GM12892 (cell line): ENCODE data around the gene FNDC7.

Experiments
- DNase-seq: peaks from one replicate; pipeline ENCODE4 v3.0.0; 2011; ENCODE audit not compliant: insufficient read length
- FAIRE-seq: peaks from 2 replicates; lab custom pipeline; 2011; peaks lifted over from hg19 to GRCh38; lab: Jason Lieb, UNC
- POLR2A ChIP-seq: IDR thresholded peaks from 2 replicates; pipeline ENCODE4 v1.6.1; 2011; ENCODE audit warnings: low read depth, low read length, control low read depth
- POLR2AphosphoS5 ChIP-seq: IDR thresholded peaks from 2 replicates; pipeline ENCODE4 v1.6.1; 2011; ENCODE audit warnings: low read depth, low read length, control low read depth
- TAF1 ChIP-seq: IDR thresholded peaks from 2 replicates; pipeline ENCODE4 v1.6.1; 2011; ENCODE audit warnings: low read depth, mild to moderate bottlenecking, control low read depth, low read length, borderline replicate concordance

Gene FNDC7

DNA sequence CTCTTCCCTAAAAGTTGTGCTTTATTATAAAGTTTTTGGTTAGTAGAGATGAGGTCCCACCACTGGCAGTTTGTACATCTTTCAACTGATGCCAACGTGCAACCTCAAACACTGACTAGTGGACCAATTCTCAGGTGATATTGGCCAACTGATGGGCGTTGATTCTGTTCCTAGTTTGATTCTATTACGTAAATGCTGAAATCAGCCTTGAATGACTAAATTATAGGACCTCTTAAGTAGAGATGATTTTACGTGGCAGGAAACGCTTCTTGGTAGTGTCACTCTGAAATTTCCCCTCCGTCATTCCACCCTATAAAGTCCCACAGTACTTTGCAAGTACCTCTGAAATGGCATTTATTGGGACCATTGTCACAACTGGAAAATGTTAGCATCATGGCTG, 8.8 kb upstream of the FNDC7 start:
- FAIRE-seq (no peak), DNase-seq (no peak)
- TF ChIP-seq POLR2AphosphoS5 (no peak), POLR2A (no peak), TAF1 (no peak)

DNA sequence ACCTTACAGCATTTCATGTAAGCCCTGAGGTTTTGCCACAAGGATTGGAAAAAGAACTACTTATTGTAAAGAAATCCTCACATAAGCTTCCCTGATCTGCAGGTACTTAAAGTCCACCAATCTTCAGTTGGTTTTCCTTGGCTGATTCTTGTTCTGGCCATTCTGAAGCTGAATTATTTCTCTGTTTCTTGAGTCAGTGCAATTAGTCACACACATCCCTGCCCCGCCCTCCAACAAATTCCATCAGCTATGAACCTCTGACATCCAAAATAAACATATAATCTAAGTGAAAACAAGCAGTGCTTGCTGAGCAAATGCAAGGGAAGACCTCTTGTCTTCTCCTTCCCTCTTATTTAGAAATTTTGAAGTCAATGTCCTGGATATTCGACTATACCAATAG, 8.2 kb upstream of the FNDC7 start:
- TF ChIP-seq TAF1: no peak
- DNase-seq: no peak
- no peak for FAIRE-seq

DNA sequence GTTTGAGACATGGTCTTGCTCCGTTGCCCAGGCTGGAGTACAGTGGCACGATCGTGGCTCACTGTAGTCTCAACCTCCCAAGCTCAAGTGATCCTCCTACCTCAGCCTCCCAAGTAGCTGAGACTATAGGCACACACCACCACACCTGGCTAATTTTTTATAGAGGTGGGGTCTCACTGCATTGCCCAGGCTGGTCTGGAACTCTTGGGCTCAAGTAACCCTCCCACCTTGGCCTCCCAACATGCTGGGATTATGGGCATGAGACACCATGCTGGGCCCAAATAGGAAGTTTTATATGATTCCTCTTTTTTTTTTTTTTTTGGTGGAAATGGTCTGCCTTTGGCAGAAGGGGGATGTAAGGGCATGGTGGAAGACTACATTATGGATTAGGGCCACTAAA, 6.1 kb upstream of the FNDC7 start:
- DNase-seq (no peak), FAIRE-seq (no peak)
- no peak for TF ChIP-seq POLR2AphosphoS5
- no peak for TF ChIP-seq TAF1
- TF ChIP-seq POLR2A: no peak

DNA sequence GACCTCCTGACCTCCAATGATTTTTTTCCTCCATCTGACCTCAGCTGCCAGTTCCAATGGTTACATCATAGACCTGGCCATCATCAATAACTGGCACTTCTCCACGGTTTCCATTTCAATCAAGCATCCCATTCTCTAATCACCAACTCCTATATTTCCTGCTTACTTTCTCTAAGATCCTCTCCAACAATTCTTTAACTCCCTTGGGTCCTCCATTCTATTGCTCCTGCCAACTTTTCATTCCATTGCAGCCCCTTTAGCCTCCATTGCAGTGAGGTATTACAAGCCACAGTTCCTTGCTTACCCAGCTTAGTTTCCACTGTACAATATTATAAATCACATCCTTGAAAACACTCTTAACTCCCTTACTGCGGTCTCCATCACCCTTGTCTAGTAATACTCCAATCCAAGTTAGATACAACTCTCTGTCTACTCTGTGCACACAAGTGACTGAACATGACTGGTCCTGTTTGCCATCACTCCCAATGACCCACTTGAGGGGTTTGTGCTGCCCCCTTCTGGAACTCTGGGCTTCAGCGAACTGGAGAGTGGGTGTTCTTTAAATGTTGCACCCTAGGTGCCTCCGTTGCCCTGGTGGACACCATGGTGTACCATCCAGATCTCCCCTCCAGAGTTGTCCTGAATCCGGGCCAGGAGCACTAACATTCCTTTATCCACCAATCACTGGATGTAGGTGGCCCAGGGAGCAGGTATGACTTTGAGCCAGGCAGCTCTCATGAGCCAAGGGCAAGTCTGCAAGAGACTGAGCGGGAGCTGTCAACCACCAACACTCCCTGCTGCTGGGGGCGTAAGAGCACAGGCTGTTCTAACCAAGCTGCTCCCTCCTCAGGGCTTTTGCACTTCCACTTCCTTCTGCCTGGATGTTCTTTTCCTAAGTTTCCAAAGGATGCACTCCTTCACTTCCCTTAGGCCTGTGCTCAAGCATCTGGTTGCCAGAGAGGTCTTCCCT, 3.7 kb upstream of the FNDC7 start:
- no peak for TF ChIP-seq POLR2AphosphoS5
- no peak for TF ChIP-seq POLR2A
- no peak for TF ChIP-seq TAF1
- no peak for FAIRE-seq
- no peak for DNase-seq

DNA sequence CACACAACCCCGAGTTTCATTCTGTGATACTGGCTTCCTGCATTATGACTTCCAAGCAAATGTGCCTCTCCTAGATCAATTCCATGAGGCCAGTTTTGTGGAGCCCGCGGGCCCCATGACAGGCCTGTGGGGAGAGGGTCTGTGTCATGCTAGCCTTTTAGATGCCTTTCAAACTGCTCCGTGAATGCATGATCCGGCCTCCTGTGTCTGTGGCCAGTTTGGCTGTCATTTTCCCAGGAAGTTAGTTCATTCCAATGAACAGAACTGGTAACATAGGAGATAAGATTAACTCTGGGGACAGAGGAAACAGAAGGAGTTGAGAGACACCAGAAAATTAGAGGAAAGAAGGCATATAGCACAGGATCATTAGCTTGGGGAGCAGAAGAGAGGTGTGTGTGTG, 3.2 kb downstream of the FNDC7 start:
- DNase-seq: no peak
- FAIRE-seq: no peak

DNA sequence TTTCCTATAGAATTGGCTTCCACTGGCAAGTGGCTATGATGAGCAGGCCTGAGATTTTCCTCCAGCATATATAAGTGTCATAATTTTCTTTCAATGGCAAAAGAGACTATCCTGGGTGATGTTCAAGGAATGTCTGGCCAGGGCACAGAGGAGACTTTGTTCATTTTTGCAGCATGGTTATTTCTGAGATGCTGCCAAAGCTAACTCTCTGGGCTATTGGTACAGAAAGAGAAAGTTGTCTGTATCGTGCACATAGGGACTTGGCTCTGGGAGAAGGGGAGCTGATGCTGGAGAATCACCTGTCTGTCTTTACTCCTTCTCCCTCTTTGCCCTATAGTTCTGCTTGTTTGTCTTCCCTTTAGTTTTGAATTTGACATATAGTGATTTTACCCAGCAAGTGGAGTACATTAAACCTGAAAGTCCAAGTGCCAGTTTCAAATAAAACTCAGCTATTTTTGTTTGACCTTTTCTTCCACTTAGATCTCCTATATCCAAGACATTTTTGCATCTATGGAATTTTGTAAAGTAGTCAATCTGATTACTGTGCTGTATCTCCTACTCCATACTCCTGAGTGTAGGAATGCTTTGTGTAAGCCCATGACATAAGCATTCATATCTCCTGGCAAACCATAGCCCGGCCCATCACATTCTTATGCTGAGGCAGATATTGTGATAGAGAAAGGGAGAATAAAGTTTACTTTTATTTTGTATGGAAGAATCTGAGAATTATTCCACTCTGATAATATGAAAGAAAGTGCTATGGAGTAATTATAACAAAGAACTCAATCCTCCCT, 3.9 kb downstream of the FNDC7 start:
- no peak for TF ChIP-seq POLR2AphosphoS5
- TF ChIP-seq POLR2A: no peak
- no peak for TF ChIP-seq TAF1
- no peak for FAIRE-seq
- DNase-seq: no peak

More for the DNA sequence above, 3.2 kb downstream of the FNDC7 start:
- TF ChIP-seq TAF1 (no peak), POLR2A (no peak), POLR2AphosphoS5 (no peak)

DNA sequence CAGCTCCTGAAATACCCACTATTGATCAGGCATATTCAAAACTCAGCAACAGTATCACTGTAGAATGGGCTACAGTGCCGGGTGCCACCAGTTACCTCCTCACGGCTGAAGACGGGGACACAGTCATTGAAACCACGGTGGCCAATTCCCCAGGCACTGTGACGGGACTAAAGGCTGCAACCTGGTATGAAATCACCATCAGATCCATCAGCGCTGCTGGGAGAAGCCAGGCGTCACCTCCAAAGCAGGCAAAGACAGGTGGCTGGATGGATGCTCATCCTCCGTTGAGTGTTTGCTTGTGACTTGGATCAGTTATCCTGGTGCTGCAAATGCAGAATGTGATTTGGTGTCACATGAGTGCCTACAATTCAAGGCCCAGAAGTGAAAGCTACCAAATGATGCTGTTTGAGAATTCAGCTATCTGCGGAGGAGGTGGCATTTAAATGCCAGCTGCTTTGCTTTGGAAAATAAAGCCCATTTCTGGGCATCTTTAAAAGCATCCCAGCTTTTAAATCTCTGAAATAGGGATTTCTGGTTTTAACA, 5.1 kb downstream of the FNDC7 start:
- FAIRE-seq (no peak), DNase-seq (no peak)
- TF ChIP-seq POLR2A (no peak), TAF1 (no peak), POLR2AphosphoS5 (no peak)

DNA sequence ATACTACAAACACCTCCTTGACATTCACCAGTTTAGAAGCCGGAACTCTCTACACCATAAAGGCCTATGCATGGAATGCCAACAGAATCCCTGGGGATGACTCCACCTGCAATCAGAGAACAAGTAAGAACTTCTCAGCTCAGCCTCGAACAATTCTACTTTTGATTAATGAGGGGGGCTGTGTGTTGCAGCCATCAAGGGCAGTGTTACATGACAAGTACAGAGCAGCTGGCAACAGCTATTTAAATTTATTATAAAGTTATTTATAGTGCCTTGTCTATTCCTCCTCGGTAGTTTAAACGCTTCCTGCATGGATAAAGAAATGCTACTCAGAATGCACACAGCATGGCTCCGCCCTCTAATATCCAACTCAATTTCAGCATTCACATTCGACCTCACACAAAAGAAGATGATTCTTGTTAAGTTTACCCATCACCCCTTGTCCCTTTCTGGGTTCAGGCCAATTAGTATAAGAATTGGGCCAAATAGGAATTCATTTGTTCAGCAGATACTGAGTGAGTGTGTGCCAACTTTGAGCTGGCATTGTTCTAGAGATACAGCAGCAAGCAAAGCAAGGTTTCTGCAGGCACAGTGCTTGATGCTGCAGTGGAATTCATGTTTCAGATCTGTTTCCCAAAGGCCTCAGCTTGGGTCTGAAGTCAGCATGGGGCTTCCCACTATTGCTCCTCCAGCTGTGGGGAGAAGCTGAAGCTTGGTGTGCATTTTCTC, 6.4 kb downstream of the FNDC7 start:
- TF ChIP-seq POLR2AphosphoS5 (no peak), POLR2A (no peak), TAF1 (no peak)
- no peak for FAIRE-seq
- DNase-seq: no peak

DNA sequence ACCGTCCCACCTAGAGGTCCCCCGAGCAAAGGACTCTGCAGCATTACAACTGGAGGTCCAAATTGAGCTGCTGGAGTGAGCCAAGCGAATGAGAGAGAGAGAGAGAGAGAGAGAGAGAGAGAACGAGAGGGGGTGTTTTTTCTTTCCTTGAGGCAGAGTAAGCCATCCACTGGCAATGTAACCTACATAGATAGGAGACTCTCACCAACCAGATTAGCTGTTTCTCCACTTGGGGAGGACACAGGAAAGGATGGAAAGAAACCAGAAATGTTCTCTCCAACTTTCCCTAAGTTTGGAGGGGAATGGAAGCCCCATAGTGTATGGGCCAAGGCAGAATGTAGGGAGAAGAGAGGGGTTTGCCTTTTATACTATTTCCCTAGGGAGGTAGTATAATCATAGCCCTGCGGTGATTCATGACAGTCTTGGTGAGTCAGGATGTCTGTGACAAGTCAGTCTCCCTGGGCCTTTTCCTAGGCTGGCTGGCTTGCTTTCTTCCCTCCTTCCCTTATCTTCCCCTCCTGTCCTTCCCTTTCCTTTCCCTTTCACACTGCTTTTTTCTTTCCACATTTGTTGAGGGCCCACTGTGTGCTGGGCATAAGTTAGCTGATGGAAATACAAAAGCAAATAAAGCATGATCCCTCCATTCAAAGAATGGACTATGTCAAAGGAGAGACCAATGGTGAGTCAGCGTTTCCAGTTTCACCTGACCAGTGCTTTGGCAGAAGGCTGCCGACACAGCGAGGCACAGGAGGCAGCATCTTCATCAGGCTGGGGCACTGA, 7.1 kb downstream of the FNDC7 start:
- DNase-seq (no peak), FAIRE-seq (no peak)
- TF ChIP-seq POLR2A: no peak
- TF ChIP-seq POLR2AphosphoS5: no peak
- TF ChIP-seq TAF1: no peak

DNA sequence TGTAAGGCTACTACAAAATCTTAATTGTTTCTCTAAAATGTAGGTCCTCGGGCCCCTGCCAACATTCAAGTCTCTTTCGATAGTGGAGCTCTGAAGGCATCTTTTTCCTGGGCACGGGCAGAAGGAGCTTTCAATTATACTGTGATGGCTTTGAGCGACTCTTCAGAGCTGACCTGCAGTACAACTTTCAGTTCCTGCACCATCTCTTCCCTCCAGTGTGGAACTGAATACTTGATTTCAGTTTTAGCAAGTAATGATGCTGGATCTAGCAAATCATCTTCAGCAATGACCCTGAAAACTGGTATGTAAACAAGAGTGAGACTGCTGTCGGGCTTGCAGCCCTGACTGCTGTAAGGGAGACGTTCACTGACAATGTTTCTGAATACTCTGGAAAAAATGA, 9.6 kb downstream of the FNDC7 start:
- DNase-seq (no peak), FAIRE-seq (no peak)
- TF ChIP-seq POLR2AphosphoS5 (no peak), POLR2A (no peak), TAF1 (no peak)

DNA sequence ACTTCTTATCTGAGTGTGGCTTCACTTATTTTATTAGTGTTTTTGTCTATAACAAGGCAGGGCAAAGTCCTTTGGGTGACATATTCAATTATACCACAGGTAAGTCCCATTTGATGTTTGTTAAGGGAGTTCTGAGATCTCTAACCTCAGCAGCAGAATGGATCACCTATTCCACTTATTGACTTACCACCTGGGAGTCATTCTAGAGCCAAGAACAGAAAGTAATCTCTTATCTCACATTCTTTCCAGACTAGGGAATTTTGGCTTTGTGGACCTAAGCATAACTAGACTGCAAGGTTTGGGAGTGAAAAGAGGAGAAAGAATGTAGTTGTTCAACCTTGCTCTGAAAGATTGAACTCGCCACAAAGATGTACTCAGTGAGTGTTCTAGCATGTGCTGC, 13.2 kb downstream of the FNDC7 start:
- FAIRE-seq (no peak), DNase-seq (no peak)
- no peak for TF ChIP-seq POLR2A
- TF ChIP-seq POLR2AphosphoS5: no peak
- TF ChIP-seq TAF1: no peak
